ENCODE data around the gene SLC12A9. TPM values are rescaled to one million over a fixed set of nuclear protein-coding genes. Genes with fewer than 3 reads are reported as not detected.

Gene SLC12A9
- total and polyA plus RNA-seq, 2 experiments from 2014 or later, result 10.3 to 39.9 TPM

DNA sequence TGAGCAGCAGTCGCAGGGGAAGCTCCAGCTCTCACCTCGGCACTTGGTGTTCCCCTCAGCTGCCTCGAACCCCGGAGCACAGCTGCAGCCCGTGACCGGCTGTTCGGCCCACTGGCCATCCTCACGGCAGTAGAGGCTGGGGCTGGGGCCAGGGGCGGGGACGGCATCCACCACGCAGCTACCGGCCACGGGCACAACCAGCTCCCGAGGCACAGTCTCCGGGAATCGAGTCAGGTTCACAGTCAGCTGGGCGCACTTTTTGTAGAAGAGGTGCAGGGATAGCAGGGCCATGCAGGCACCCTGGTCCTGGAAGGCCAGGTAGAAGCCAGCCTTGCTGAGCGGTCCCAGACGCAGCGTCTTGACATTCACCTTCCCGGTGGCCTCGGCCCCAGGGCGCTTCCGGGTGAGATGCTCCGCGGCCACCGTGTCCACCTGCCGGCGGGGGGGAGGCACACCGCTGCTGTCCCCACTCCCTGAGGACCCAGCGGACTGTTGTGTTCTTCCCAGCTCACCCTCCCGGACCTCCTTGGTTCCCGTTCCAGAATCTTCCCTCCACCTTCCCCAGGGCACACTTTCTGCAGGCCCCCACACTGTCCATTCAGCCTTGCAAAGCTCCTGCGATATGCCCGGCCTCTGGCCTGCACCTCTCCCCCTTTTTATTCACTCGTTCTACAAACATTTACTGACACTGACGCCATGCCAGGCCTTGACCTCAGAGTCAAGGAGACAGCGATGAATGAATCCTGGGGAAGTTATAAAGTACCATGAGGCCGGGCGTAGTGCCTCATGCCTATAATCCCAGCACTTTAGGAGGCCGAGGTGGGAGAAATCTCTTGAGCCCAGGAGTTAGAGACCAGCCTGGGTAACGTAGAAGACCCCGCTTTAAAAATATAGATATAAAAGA lies 30.0 kb upstream of the SLC12A9 start:
- H3K27ac ChIP-seq (ENCODE audit: low read depth), result peak overlapping the region; percentile 72; the same call in 1 of the 2 replicates
- DNase-seq (ENCODE audit: low spot score) (no peak), ATAC-seq (no peak)
- H3K4me1 Mint-ChIP-seq, result peaks cover 15% of the 10 kb centered on the region
- H3K36me3 ChIP-seq (ENCODE audit: insufficient read depth), result peaks cover 47% of the 10 kb centered on the region
- no peaks in the 10 kb centered on the region for H3K27me3 ChIP-seq (ENCODE audit: insufficient read depth)
- H3F3A ChIP-seq (replicated peaks; ENCODE audit: low read depth), result 0 out of 2 replicates have a peak, but pooled peaks cover 9% of the 10 kb centered on the region
- H3K4me1 ChIP-seq (ENCODE audit: insufficient read depth), result 0 out of 2 replicates have a peak, but pooled peaks cover 6% of the 10 kb centered on the region
- H2AFZ ChIP-seq, result no peak overlapping the region
- H3K9me2 ChIP-seq (ENCODE audit: insufficient read depth), result no peaks in the 10 kb centered on the region
- peaks cover 46% of the 10 kb centered on the region for H3K79me2 ChIP-seq (replicated peaks; ENCODE audit: insufficient read depth)
- no peaks in the 10 kb centered on the region for H3K9me3 Mint-ChIP-seq
- no peak overlapping the region for H3K4me3 Mint-ChIP-seq
- H3K4me3 ChIP-seq, result no peak overlapping the region
- H3K27ac Mint-ChIP-seq, result no peak overlapping the region
- H3K27me3 Mint-ChIP-seq (ENCODE audit: insufficient read depth, low read depth, poor library complexity), result peaks cover 16% of the 10 kb centered on the region
- H4K20me1 ChIP-seq (replicated peaks; ENCODE audit: insufficient read depth), result peaks cover 36% of the 10 kb centered on the region
- TF ChIP-seq, protein P1, sequence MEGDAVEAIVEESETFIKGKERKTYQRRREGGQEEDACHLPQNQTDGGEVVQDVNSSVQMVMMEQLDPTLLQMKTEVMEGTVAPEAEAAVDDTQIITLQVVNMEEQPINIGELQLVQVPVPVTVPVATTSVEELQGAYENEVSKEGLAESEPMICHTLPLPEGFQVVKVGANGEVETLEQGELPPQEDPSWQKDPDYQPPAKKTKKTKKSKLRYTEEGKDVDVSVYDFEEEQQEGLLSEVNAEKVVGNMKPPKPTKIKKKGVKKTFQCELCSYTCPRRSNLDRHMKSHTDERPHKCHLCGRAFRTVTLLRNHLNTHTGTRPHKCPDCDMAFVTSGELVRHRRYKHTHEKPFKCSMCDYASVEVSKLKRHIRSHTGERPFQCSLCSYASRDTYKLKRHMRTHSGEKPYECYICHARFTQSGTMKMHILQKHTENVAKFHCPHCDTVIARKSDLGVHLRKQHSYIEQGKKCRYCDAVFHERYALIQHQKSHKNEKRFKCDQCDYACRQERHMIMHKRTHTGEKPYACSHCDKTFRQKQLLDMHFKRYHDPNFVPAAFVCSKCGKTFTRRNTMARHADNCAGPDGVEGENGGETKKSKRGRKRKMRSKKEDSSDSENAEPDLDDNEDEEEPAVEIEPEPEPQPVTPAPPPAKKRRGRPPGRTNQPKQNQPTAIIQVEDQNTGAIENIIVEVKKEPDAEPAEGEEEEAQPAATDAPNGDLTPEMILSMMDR (conservative IDR thresholded peaks at IDR 0.05; ENCODE audit: low read depth in 2 of 2), result no peak
- no peak for TF ChIP-seq STAT1 (IDR thresholded peaks at IDR 0.05; ENCODE audit: unreplicated experiment)
- TF ChIP-seq ZNF114 (CRISPR knock-in tag; IDR thresholded peaks at IDR 0.05), result no peak
- TF ChIP-seq, protein P2, sequence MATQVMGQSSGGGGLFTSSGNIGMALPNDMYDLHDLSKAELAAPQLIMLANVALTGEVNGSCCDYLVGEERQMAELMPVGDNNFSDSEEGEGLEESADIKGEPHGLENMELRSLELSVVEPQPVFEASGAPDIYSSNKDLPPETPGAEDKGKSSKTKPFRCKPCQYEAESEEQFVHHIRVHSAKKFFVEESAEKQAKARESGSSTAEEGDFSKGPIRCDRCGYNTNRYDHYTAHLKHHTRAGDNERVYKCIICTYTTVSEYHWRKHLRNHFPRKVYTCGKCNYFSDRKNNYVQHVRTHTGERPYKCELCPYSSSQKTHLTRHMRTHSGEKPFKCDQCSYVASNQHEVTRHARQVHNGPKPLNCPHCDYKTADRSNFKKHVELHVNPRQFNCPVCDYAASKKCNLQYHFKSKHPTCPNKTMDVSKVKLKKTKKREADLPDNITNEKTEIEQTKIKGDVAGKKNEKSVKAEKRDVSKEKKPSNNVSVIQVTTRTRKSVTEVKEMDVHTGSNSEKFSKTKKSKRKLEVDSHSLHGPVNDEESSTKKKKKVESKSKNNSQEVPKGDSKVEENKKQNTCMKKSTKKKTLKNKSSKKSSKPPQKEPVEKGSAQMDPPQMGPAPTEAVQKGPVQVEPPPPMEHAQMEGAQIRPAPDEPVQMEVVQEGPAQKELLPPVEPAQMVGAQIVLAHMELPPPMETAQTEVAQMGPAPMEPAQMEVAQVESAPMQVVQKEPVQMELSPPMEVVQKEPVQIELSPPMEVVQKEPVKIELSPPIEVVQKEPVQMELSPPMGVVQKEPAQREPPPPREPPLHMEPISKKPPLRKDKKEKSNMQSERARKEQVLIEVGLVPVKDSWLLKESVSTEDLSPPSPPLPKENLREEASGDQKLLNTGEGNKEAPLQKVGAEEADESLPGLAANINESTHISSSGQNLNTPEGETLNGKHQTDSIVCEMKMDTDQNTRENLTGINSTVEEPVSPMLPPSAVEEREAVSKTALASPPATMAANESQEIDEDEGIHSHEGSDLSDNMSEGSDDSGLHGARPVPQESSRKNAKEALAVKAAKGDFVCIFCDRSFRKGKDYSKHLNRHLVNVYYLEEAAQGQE (IDR thresholded peaks at IDR 0.05; ENCODE audit: unreplicated experiment), result no peak
- no peak for TF ChIP-seq CREB1 (CRISPR knock-in tag; IDR thresholded peaks at IDR 0.05; ENCODE audit: low read depth)
- TF ChIP-seq, protein P3, sequence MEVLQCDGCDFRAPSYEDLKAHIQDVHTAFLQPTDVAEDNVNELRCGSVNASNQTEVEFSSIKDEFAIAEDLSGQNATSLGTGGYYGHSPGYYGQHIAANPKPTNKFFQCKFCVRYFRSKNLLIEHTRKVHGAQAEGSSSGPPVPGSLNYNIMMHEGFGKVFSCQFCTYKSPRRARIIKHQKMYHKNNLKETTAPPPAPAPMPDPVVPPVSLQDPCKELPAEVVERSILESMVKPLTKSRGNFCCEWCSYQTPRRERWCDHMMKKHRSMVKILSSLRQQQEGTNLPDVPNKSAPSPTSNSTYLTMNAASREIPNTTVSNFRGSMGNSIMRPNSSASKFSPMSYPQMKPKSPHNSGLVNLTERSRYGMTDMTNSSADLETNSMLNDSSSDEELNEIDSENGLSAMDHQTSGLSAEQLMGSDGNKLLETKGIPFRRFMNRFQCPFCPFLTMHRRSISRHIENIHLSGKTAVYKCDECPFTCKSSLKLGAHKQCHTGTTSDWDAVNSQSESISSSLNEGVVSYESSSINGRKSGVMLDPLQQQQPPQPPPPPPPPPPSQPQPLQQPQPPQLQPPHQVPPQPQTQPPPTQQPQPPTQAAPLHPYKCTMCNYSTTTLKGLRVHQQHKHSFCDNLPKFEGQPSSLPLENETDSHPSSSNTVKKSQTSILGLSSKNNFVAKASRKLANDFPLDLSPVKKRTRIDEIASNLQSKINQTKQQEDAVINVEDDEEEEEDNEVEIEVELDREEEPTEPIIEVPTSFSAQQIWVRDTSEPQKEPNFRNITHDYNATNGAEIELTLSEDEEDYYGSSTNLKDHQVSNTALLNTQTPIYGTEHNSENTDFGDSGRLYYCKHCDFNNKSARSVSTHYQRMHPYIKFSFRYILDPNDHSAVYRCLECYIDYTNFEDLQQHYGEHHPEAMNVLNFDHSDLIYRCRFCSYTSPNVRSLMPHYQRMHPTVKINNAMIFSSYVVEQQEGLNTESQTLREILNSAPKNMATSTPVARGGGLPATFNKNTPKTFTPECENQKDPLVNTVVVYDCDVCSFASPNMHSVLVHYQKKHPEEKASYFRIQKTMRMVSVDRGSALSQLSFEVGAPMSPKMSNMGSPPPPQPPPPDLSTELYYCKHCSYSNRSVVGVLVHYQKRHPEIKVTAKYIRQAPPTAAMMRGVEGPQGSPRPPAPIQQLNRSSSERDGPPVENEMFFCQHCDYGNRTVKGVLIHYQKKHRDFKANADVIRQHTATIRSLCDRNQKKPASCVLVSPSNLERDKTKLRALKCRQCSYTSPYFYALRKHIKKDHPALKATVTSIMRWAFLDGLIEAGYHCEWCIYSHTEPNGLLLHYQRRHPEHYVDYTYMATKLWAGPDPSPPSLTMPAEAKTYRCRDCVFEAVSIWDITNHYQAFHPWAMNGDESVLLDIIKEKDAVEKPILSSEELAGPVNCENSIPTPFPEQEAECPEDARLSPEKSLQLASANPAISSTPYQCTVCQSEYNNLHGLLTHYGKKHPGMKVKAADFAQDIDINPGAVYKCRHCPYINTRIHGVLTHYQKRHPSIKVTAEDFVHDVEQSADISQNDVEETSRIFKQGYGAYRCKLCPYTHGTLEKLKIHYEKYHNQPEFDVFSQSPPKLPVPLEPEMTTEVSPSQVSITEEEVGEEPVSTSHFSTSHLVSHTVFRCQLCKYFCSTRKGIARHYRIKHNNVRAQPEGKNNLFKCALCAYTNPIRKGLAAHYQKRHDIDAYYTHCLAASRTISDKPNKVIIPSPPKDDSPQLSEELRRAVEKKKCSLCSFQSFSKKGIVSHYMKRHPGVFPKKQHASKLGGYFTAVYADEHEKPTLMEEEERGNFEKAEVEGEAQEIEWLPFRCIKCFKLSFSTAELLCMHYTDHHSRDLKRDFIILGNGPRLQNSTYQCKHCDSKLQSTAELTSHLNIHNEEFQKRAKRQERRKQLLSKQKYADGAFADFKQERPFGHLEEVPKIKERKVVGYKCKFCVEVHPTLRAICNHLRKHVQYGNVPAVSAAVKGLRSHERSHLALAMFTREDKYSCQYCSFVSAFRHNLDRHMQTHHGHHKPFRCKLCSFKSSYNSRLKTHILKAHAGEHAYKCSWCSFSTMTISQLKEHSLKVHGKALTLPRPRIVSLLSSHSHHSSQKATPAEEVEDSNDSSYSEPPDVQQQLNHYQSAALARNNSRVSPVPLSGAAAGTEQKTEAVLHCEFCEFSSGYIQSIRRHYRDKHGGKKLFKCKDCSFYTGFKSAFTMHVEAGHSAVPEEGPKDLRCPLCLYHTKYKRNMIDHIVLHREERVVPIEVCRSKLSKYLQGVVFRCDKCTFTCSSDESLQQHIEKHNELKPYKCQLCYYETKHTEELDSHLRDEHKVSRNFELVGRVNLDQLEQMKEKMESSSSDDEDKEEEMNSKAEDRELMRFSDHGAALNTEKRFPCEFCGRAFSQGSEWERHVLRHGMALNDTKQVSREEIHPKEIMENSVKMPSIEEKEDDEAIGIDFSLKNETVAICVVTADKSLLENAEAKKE (CRISPR knock-in tag; IDR thresholded peaks at IDR 0.05), result no peak
- TF ChIP-seq, protein P4, sequence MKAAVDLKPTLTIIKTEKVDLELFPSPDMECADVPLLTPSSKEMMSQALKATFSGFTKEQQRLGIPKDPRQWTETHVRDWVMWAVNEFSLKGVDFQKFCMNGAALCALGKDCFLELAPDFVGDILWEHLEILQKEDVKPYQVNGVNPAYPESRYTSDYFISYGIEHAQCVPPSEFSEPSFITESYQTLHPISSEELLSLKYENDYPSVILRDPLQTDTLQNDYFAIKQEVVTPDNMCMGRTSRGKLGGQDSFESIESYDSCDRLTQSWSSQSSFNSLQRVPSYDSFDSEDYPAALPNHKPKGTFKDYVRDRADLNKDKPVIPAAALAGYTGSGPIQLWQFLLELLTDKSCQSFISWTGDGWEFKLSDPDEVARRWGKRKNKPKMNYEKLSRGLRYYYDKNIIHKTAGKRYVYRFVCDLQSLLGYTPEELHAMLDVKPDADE (IDR thresholded peaks at IDR 0.05), result no peak
- TF ChIP-seq JUNB (IDR thresholded peaks at IDR 0.05; ENCODE audit: unreplicated experiment), result no peak
- TF ChIP-seq NANOG (IDR thresholded peaks at IDR 0.05; ENCODE audit: borderline replicate concordance), result no peak
- no peak for TF ChIP-seq POLR2AphosphoS5 (IDR thresholded peaks at IDR 0.05; ENCODE audit: low read depth)
- no peak for TF ChIP-seq EZH2phosphoT487 (IDR thresholded peaks at IDR 0.05; ENCODE audit: unreplicated experiment)
- no peak for TF ChIP-seq EZH2 (IDR thresholded peaks at IDR 0.05; ENCODE audit: low read depth, unreplicated experiment)
- TF ChIP-seq ZNF331 (CRISPR knock-in tag; IDR thresholded peaks at IDR 0.05; ENCODE audit: low read depth), result no peak
- H3K4me2 ChIP-seq, result no peak overlapping the region
- H3K36me3 Mint-ChIP-seq (ENCODE audit: low read depth), result peaks cover 81% of the 10 kb centered on the region

All from GM23338 (cell line).